Astrocyte of the cerebellum (primary cell): ENCODE data around the gene SDCCAG8.

Source experiments
- DNase-seq: peaks from one replicate; pipeline ENCODE4 v3.0.0-alpha.2; 2011; ENCODE audit warnings: low read depth
- H3K4me3 ChIP-seq: 2 replicates; pipeline ENCODE4 v1.5.1; 2011; ENCODE audit warnings: mild to moderate bottlenecking, low read depth, low read length, moderate library complexity
- CTCF ChIP-seq: IDR thresholded peaks from 2 replicates; pipeline ENCODE4 v1.5.1; 2012; ENCODE audit warnings: low read length, low read depth, moderate library complexity, mild to moderate bottlenecking; ENCODE audit errors: missing control alignments
- in situ Hi-C: cut with HindIII; loops from 2 replicates; pipeline ENCODE4 v1.10.0; 2017; ENCODE audit warnings: low sequenced_read_pairs

Gene SDCCAG8

GRCh38 chr1:243227622-243228021, 28.2 kb upstream of the SDCCAG8 start:
- no peak overlapping the region for H3K4me3 ChIP-seq
- DNase-seq: no peak
- in situ Hi-C loops: no loop called here
- no peak for TF ChIP-seq CTCF

- no peak overlapping the region for H3K4me3 ChIP-seq
- in situ Hi-C loops: no loop called here
- DNase-seq: peak; percentile 26
- no peak for TF ChIP-seq CTCF
Measured at GRCh38 chr1:243229526-243229925, 26.3 kb upstream of the SDCCAG8 start.

- DNase-seq: no peak
- in situ Hi-C loops: no loop called here
- no peak overlapping the region for H3K4me3 ChIP-seq
- TF ChIP-seq CTCF: no peak
Measured at GRCh38 chr1:243230914-243231313, 24.9 kb upstream of the SDCCAG8 start.

- peak; percentile 53 for DNase-seq
- TF ChIP-seq CTCF: no peak
- in situ Hi-C loops: no loop called here
- no peak overlapping the region for H3K4me3 ChIP-seq
Measured at GRCh38 chr1:243233908-243234307, 21.9 kb upstream of the SDCCAG8 start.

GRCh38 chr1:243234978-243235647, 20.7 kb upstream of the SDCCAG8 start:
- no peak for TF ChIP-seq CTCF

GRCh38 chr1:243236604-243237252, 19.1 kb upstream of the SDCCAG8 start:
- H3K4me3 ChIP-seq: no peak overlapping the region
- no peak for DNase-seq
- no peak for TF ChIP-seq CTCF
- in situ Hi-C loops: no loop called here

More at GRCh38 chr1:243234978-243235647, 20.7 kb upstream of the SDCCAG8 start:
- DNase-seq: peak; percentile 64
- in situ Hi-C loops: no loop called here
- H3K4me3 ChIP-seq: no peak overlapping the region
